Testis (tissue), 3 donors: ENCODE results near the gene NR2F2. TPM values are rescaled to one million over a fixed set of nuclear protein-coding genes. Genes with fewer than 3 reads are reported as not detected.

ENCODE experiments used
- DNase-seq: peaks from one replicate; pipeline ENCODE4 v3.0.0-alpha.2; 2019
- H3K27ac ChIP-seq, 2 donors: fragments of 200-600 bp; sonication (generic); one replicate each; pipeline ENCODE4 v1.5.1; 2019
- H3K27me3 ChIP-seq: fragments of 200-600 bp; sonication (generic); one replicate; pipeline ENCODE4 v1.5.1; 2019
- H3K36me3 ChIP-seq: fragments of 200-600 bp; sonication (generic); one replicate; pipeline ENCODE4 v1.5.1; 2017; ENCODE audit warnings: low read depth; ENCODE audit errors: missing control alignments
- H3K4me1 ChIP-seq: fragments of 200-600 bp; sonication (generic); one replicate; pipeline ENCODE4 v1.5.1; 2019
- H3K4me3 ChIP-seq, 2 donors: fragments of 200-600 bp; sonication (generic); one replicate each; pipeline ENCODE4 v1.5.1; 2017 to 2019
- H3K9me3 ChIP-seq: fragments of 200-600 bp; sonication (generic); one replicate; pipeline ENCODE4 v1.5.1; 2017
- CTCF ChIP-seq, 3 experiments: fragments of 450-650 bp in 2 of 3; fragments of 200-600 bp in 1 of 3; sonication (generic) in 1 of 3; IDR thresholded peaks; one replicate each; pipeline ENCODE4 v1.5.1; 2016 to 2019; ENCODE audit warnings: antibody characterized with exemption in 3 of 3, mild to moderate bottlenecking in 2 of 3, moderate library complexity in 1 of 3
- POLR2A ChIP-seq: fragments of 450-650 bp; IDR thresholded peaks from one replicate; pipeline ENCODE4 v1.6.1; 2017; ENCODE audit warnings: antibody characterized with exemption, mild to moderate bottlenecking, moderate library complexity
- WGBS, 2 donors: methylation state at CpG; one replicate each; pipeline ENCODE4 v1.1.5; 2018; 5-methylcytosine and 5-hydroxymethylcytosine counted together
- intact Hi-C: fragments of 100-400 bp; cut with DNase I; formaldehyde crosslinking; loops from one replicate; pipeline ENCODE4 v1.15.1; 2023; ENCODE audit warnings: low total_unique reads
- polyA plus RNA-seq: library from polyadenylated mRNA; stranded (reverse); fragments of 350-450 nt; fragmentation: Illumina TruSeq; extraction: RNeasy Lipid Tissue Mini Kit (QIAGEN cat#74804); gene quantifications from one replicate; pipeline ENCODE4 v1.2.3, GENCODE V29; 2014; ENCODE audit warnings: low read depth, low replicate concordance; ENCODE audit not compliant: insufficient read depth
- total RNA-seq, 2 donors: library from RNA; depleted of rRNA; stranded (reverse); fragments of >200 nt; gene quantifications; one replicate each; pipeline ENCODE4 v1.2.3, GENCODE V29; 2016

Gene NR2F2
- total and polyA plus RNA-seq, 3 donors from 2014 or later: 31.2 to 42.9 (median 38.2) TPM

- H3K9me3 ChIP-seq: no peaks in the 10 kb centered on the region
- TF ChIP-seq CTCF (IDR thresholded peaks at IDR 0.05): no peak
- TF ChIP-seq POLR2A: no peak
- peak overlapping the region in 1 of 2 donors; percentile 86 for H3K4me3 ChIP-seq
- intact Hi-C loops: loop anchor here (10.0 kb wide), 1 partner anchor 1084 kb away; no protein-coding TSS in a partner anchor
- peaks cover 35% of the 10 kb centered on the region for H3K4me1 ChIP-seq
- DNase-seq: no peak
- H3K27ac ChIP-seq: peak overlapping the region; percentile 95 to 97
- no peaks in the 10 kb centered on the region for H3K27me3 ChIP-seq
- H3K36me3 ChIP-seq: no peaks in the 10 kb centered on the region
- 23 to 45% methylated on average over 13 of the region's 13 CpGs for WGBS, 2 donors
Observed at GRCh38 chr15:96348112-96349027, 17.9 kb downstream of the NR2F2 start.

GRCh38 chr15:96349034-96349856, 18.7 kb downstream of the NR2F2 start:
- peaks cover 41% of the 10 kb centered on the region for H3K4me1 ChIP-seq
- no peak for TF ChIP-seq POLR2A
- TF ChIP-seq CTCF (IDR thresholded peaks at IDR 0.05): no peak
- H3K9me3 ChIP-seq: no peaks in the 10 kb centered on the region
- H3K27me3 ChIP-seq: no peaks in the 10 kb centered on the region
- intact Hi-C loops: loop anchor here (10.0 kb wide), 1 partner anchor 1084 kb away; no protein-coding TSS in a partner anchor
- no peaks in the 10 kb centered on the region for H3K36me3 ChIP-seq
- DNase-seq: no peak
- H3K4me3 ChIP-seq: no peak overlapping the region
- 43 to 65% methylated on average over 4 of the region's 4 CpGs for WGBS, 2 donors
- H3K27ac ChIP-seq: peak overlapping the region; percentile 95 to 97

- Histone ChIP-seq H3K9me3 (no peaks in the 10 kb centered on the region), H3K4me1 (peaks cover 37% of the 10 kb centered on the region), H3K4me3 (no peak overlapping the region), H3K36me3 (no peaks in the 10 kb centered on the region), H3K27ac (peak overlapping the region; percentile 95 to 97), H3K27me3 (no peaks in the 10 kb centered on the region)
- no peak for DNase-seq
- intact Hi-C loops: loop anchor here (10.0 kb wide), 1 partner anchor 1085 kb away; no protein-coding TSS in a partner anchor
- TF ChIP-seq POLR2A (no peak), CTCF (IDR thresholded peaks at IDR 0.05) (no peak)
- 31 to 36% methylated on average over 7 of the region's 7 CpGs for WGBS, 2 donors
Observed at GRCh38 chr15:96349857-96350720, 19.6 kb downstream of the NR2F2 start.

- TF ChIP-seq CTCF (IDR thresholded peaks at IDR 0.05) (no peak), POLR2A (no peak)
- Histone ChIP-seq H3K27ac (peak overlapping the region; percentile 88 to 97), H3K4me3 (peak overlapping the region in 1 of 2 donors; percentile 5), H3K4me1 (peaks cover 42% of the 10 kb centered on the region), H3K27me3 (no peaks in the 10 kb centered on the region), H3K36me3 (no peaks in the 10 kb centered on the region), H3K9me3 (no peaks in the 10 kb centered on the region)
- WGBS, 2 donors: 28 to 29% methylated on average over 19 of the region's 19 CpGs
- DNase-seq: no peak
- intact Hi-C loops: no loop called here
Observed at GRCh38 chr15:96350934-96351724, 20.6 kb downstream of the NR2F2 start.
